K562 (cell line): ENCODE measurements around the gene TIMP4. TPM values are rescaled to one million over a fixed set of nuclear protein-coding genes. Genes with fewer than 3 reads are reported as not detected.

Experiments
- ARID4B ChIP-seq: sonication (generic); formaldehyde crosslinking; IDR thresholded peaks from 2 replicates; pipeline ENCODE4 v1.8.0; 2022; ENCODE audit warnings: mild to moderate bottlenecking, missing genetic modification reagents
- JUND ChIP-seq, 2 experiments: IDR thresholded peaks; 2 replicates in 1 of 2; 3 replicates in 1 of 2; pipeline ENCODE4 v1.6.1; 2011; ENCODE audit warnings: borderline replicate concordance in 2 of 2, low read depth in 2 of 2, low read length in 2 of 2, improper control_type of control experiment in 1 of 2, missing biosample characterization in 1 of 2, missing genetic modification characterization in 1 of 2, missing genetic modification reagents in 1 of 2
- NFE2 ChIP-seq: IDR thresholded peaks from 2 replicates; pipeline ENCODE4 v1.6.1; 2014; ENCODE audit warnings: antibody characterized with exemption, low read depth
- RAD21 ChIP-seq, 2 experiments: fragments of 250-450 bp in 1 of 2; fragments of 450-650 bp in 1 of 2; sonication (Bioruptor Pico) in 1 of 2; formaldehyde crosslinking in 1 of 2; IDR thresholded peaks in 1 of 2; conservative IDR thresholded peaks in 1 of 2; 2 replicates each; pipeline versions ENCODE4 v1.4.0 to v1.8.0; 2020 to 2022; ENCODE audit warnings: mild to moderate bottlenecking in 2 of 2, moderate library complexity in 1 of 2
- TFAP4 ChIP-seq: sonication (generic); formaldehyde crosslinking; IDR thresholded peaks from 2 replicates; pipeline ENCODE4 v1.8.0; 2022; ENCODE audit warnings: missing genetic modification reagents, mild to moderate bottlenecking, moderate library complexity, borderline replicate concordance
- ZNF239 ChIP-seq: fragments of 250-450 bp; sonication (Bioruptor Pico); IDR thresholded peaks from 2 replicates; pipeline ENCODE4 v1.4.0; 2020; ENCODE audit warnings: mild to moderate bottlenecking
- ZNF41 ChIP-seq: fragments of 250-450 bp; sonication (Bioruptor Pico); conservative IDR thresholded peaks from 2 replicates; pipeline ENCODE4 v1.4.0; 2020; ENCODE audit warnings: mild to moderate bottlenecking
- ZNF717 ChIP-seq: fragments of 250-450 bp; sonication (Bioruptor Pico); IDR thresholded peaks from 2 replicates; pipeline ENCODE4 v1.5.0; 2021
- ZSCAN32 ChIP-seq: fragments of 450-650 bp; formaldehyde crosslinking; IDR thresholded peaks from 2 replicates; pipeline ENCODE4 v1.4.0; 2020; ENCODE audit warnings: mild to moderate bottlenecking, moderate library complexity
- polyA plus RNA-seq, 8 experiments: library from polyadenylated mRNA; depleted of rRNA in 4 of 8; stranded (reverse) in 5 of 8; unstranded in 3 of 8; fragments of >200 nt; fragmentation: Nextera tagmentation in 2 of 8; fragmentation: Illumina TruSeq in 1 of 8; extraction: Ambion mirVana in 2 of 8; extraction: Trizol in 1 of 8; gene quantifications; 2 replicates each; pipeline versions ENCODE4 v1.2.1 to v1.2.3, GENCODE V29; 2011 to 2014; ENCODE audit warnings: inconsistent platforms in 1 of 8, missing spikeins in 1 of 8
- total RNA-seq, 7 experiments: library from RNA; depleted of rRNA in 6 of 7; stranded (reverse); fragments of >200 nt in 6 of 7; fragmentation: Illumina TruSeq in 2 of 7; extraction: Trizol in 2 of 7; gene quantifications; 2 replicates each; pipeline versions ENCODE4 v1.2.1 to v1.2.3, GENCODE V29; 2011 to 2021; ENCODE audit warnings: low replicate concordance in 1 of 7
- TF ChIP-seq, protein P1 (sequence below), 2 experiments: fragments of 450-650 bp; formaldehyde crosslinking in 1 of 2; IDR thresholded peaks; 2 replicates each; pipeline versions ENCODE4 v1.4.0 to v1.6.1; 2014 to 2020; ENCODE audit warnings: mild to moderate bottlenecking in 2 of 2, borderline replicate concordance in 1 of 2, low read depth in 1 of 2
- TF ChIP-seq, protein P2 (sequence below): fragments of 250-450 bp; sonication (Bioruptor Pico); IDR thresholded peaks from 2 replicates; pipeline ENCODE4 v1.4.0; 2020; ENCODE audit warnings: mild to moderate bottlenecking, moderate library complexity

Gene TIMP4
- total and polyA plus RNA-seq, 9 of the 15 experiments (the other 6 are each of a cell fraction or from before 2014, with no cell fraction given): 0.03 to 0.07 TPM; not detected in 7

- TF ChIP-seq, protein P1, sequence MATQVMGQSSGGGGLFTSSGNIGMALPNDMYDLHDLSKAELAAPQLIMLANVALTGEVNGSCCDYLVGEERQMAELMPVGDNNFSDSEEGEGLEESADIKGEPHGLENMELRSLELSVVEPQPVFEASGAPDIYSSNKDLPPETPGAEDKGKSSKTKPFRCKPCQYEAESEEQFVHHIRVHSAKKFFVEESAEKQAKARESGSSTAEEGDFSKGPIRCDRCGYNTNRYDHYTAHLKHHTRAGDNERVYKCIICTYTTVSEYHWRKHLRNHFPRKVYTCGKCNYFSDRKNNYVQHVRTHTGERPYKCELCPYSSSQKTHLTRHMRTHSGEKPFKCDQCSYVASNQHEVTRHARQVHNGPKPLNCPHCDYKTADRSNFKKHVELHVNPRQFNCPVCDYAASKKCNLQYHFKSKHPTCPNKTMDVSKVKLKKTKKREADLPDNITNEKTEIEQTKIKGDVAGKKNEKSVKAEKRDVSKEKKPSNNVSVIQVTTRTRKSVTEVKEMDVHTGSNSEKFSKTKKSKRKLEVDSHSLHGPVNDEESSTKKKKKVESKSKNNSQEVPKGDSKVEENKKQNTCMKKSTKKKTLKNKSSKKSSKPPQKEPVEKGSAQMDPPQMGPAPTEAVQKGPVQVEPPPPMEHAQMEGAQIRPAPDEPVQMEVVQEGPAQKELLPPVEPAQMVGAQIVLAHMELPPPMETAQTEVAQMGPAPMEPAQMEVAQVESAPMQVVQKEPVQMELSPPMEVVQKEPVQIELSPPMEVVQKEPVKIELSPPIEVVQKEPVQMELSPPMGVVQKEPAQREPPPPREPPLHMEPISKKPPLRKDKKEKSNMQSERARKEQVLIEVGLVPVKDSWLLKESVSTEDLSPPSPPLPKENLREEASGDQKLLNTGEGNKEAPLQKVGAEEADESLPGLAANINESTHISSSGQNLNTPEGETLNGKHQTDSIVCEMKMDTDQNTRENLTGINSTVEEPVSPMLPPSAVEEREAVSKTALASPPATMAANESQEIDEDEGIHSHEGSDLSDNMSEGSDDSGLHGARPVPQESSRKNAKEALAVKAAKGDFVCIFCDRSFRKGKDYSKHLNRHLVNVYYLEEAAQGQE (IDR thresholded peaks at IDR 0.05; ENCODE audit: borderline replicate concordance): peak; percentile 46; the same call in 1 of the 2 replicates
- TF ChIP-seq, protein P1 (CRISPR knock-in tag; IDR thresholded peaks at IDR 0.05; ENCODE audit: low read depth): no peak
- TF ChIP-seq ARID4B (CRISPR knock-in tag) (no peak), RAD21 (CRISPR knock-in tag; conservative IDR thresholded peaks at IDR 0.05 in 1 of 2, IDR thresholded peaks at IDR 0.05 in 1 of 2) (peak; percentile 69 to 81), JUND (IDR thresholded peaks at IDR 0.05; ENCODE audit: borderline replicate concordance, low read depth, low read length) (peak; percentile 68), JUND (tag; IDR thresholded peaks at IDR 0.05; ENCODE audit: borderline replicate concordance, low read depth, low read length) (peak; percentile 24; the same call in 1 of the 3 replicates), ZNF717 (CRISPR knock-in tag) (no peak), TFAP4 (CRISPR knock-in tag) (peak; percentile 87), ZNF239 (peak; percentile 39; the same call in 1 of the 2 replicates), NFE2 (0 out of 2 replicates have a peak, but pooled peaks have one; percentile 11), ZNF41 (CRISPR knock-in tag) (peak; percentile 66; the same call in 1 of the 2 replicates), ZSCAN32 (peak; percentile 87)
- TF ChIP-seq, protein P2, sequence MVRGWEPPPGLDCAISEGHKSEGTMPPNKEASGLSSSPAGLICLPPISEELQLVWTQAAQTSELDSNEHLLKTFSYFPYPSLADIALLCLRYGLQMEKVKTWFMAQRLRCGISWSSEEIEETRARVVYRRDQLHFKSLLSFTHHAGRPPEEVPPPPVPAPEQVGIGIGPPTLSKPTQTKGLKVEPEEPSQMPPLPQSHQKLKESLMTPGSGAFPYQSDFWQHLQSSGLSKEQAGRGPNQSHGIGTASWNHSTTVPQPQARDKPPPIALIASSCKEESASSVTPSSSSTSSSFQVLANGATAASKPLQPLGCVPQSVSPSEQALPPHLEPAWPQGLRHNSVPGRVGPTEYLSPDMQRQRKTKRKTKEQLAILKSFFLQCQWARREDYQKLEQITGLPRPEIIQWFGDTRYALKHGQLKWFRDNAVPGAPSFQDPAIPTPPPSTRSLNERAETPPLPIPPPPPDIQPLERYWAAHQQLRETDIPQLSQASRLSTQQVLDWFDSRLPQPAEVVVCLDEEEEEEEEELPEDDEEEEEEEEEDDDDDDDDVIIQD (CRISPR knock-in tag): no peak
These were observed 36.0 kb upstream of the TIMP4 start (continued) for GRCh38 chr3:12194669-12195161.
